Eye (tissue), 1 donor: ENCODE results near the gene AGPAT3.

Source experiments
- DNase-seq: peaks from one replicate; pipeline ENCODE4 v3.0.0-alpha.2; 2015

The AGPAT3 gene

GRCh38 chr21:43981871-43982210 lies 116.8 kb downstream of the AGPAT3 start:
- no peak for DNase-seq

- DNase-seq: no peak
Measured at GRCh38 chr21:43982489-43983078, 117.6 kb downstream of the AGPAT3 start.

GRCh38 chr21:43983390-43983789 lies 118.4 kb downstream of the AGPAT3 start:
- no peak for DNase-seq

- DNase-seq: no peak
Measured at GRCh38 chr21:43983860-43984420, 118.9 kb downstream of the AGPAT3 start.

GRCh38 chr21:43984905-43985689 lies 120.1 kb downstream of the AGPAT3 start:
- no peak for DNase-seq

GRCh38 chr21:43985690-43986251 lies 120.7 kb downstream of the AGPAT3 start:
- peak; percentile 59 for DNase-seq

- DNase-seq: no peak
Measured at GRCh38 chr21:43986544-43987451, 121.8 kb downstream of the AGPAT3 start.

- no peak for DNase-seq
Measured at GRCh38 chr21:43987509-43987908, 122.5 kb downstream of the AGPAT3 start.

GRCh38 chr21:43988016-43988415 lies 123.0 kb downstream of the AGPAT3 start:
- no peak for DNase-seq

- DNase-seq: no peak
Measured at GRCh38 chr21:43988506-43989230, 123.6 kb downstream of the AGPAT3 start.

GRCh38 chr21:43989401-43989800 lies 124.4 kb downstream of the AGPAT3 start:
- DNase-seq: no peak

GRCh38 chr21:43991447-43991991 lies 126.5 kb downstream of the AGPAT3 start:
- no peak for DNase-seq

- DNase-seq: no peak
Measured at GRCh38 chr21:43992121-43992520, 127.1 kb downstream of the AGPAT3 start.

- no peak for DNase-seq
Measured at GRCh38 chr21:43993420-43993934, 128.5 kb downstream of the AGPAT3 start.

GRCh38 chr21:43994085-43994484 lies 129.1 kb downstream of the AGPAT3 start:
- no peak for DNase-seq

GRCh38 chr21:43994646-43995045 lies 129.6 kb downstream of the AGPAT3 start:
- no peak for DNase-seq

GRCh38 chr21:43995521-43996105 lies 130.6 kb downstream of the AGPAT3 start:
- DNase-seq: no peak

GRCh38 chr21:43997766-43998742 lies 133.0 kb downstream of the AGPAT3 start:
- DNase-seq: no peak

- no peak for DNase-seq
Measured at GRCh38 chr21:44000360-44000759, 135.3 kb downstream of the AGPAT3 start.

- DNase-seq: no peak
Measured at GRCh38 chr21:44002511-44002910, 137.5 kb downstream of the AGPAT3 start.
